Activated naive CD8-positive, alpha-beta T cell treated with anti-CD3 and anti-CD28 coated beads, Interleukin-2, amount 50 U/mL, for 16 hours (primary cell): ENCODE data around the gene SFT2D2.

ENCODE experiments used
- DNase-seq: peaks from one replicate; pipeline ENCODE4 v3.0.0-alpha.2; 2020; ENCODE audit warnings: low read depth, low spot score

Gene SFT2D2

GRCh38 chr1:168265596-168265995 lies 39.8 kb downstream of the SFT2D2 start:
- DNase-seq = no peak

- DNase-seq = no peak
Measured at GRCh38 chr1:168266644-168267186, 40.9 kb downstream of the SFT2D2 start.

- no peak for DNase-seq
Measured at GRCh38 chr1:168271636-168272035, 45.8 kb downstream of the SFT2D2 start.

GRCh38 chr1:168273575-168273974 lies 47.8 kb downstream of the SFT2D2 start:
- no peak for DNase-seq

- no peak for DNase-seq
Measured at GRCh38 chr1:168279253-168279652, 53.4 kb downstream of the SFT2D2 start.

GRCh38 chr1:168280296-168280927 lies 54.6 kb downstream of the SFT2D2 start, which contains the start of gene TBX19:
Gene TBX19, plus strand, starts transcription at chr1:168280877. Its CDS starts 214 bp downstream, at chr1:168281091.
- no peak for DNase-seq

- DNase-seq = no peak
Measured at GRCh38 chr1:168281603-168282325, 56.0 kb downstream of the SFT2D2 start.

GRCh38 chr1:168285521-168285790 lies 59.7 kb downstream of the SFT2D2 start:
- no peak for DNase-seq

- DNase-seq = no peak
Measured at GRCh38 chr1:168285971-168286927, 60.4 kb downstream of the SFT2D2 start.

GRCh38 chr1:168287237-168287664 lies 61.4 kb downstream of the SFT2D2 start:
- DNase-seq = no peak

- no peak for DNase-seq
Measured at GRCh38 chr1:168288311-168289052, 62.7 kb downstream of the SFT2D2 start.

- DNase-seq = no peak
Measured at GRCh38 chr1:168291222-168291837, 65.5 kb downstream of the SFT2D2 start.

- DNase-seq = no peak
Measured at GRCh38 chr1:168293356-168293755, 67.6 kb downstream of the SFT2D2 start.

- DNase-seq = no peak
Measured at GRCh38 chr1:168295411-168296114, 69.8 kb downstream of the SFT2D2 start.

- DNase-seq = no peak
Measured at GRCh38 chr1:168297019-168297730, 71.4 kb downstream of the SFT2D2 start.

GRCh38 chr1:168298446-168298845 lies 72.6 kb downstream of the SFT2D2 start:
- no peak for DNase-seq

GRCh38 chr1:168300626-168301025 lies 74.8 kb downstream of the SFT2D2 start:
- DNase-seq = no peak

- no peak for DNase-seq
Measured at GRCh38 chr1:168301664-168302320, 76.0 kb downstream of the SFT2D2 start.
